ENCODE results near the gene PPP1R12A. TPM values are rescaled to one million over a fixed set of nuclear protein-coding genes. Genes with fewer than 3 reads are reported as not detected.
"Not testable (repeated sequence)": the region's sequence is repeated elsewhere in the genome, so short reads cannot be mapped to it uniquely, and the experiment has no call there.

The PPP1R12A gene
- total and polyA plus RNA-seq, 2 of the 4 experiments (the other 2 are of a cell fraction) = 47.7 to 112 TPM

DNA sequence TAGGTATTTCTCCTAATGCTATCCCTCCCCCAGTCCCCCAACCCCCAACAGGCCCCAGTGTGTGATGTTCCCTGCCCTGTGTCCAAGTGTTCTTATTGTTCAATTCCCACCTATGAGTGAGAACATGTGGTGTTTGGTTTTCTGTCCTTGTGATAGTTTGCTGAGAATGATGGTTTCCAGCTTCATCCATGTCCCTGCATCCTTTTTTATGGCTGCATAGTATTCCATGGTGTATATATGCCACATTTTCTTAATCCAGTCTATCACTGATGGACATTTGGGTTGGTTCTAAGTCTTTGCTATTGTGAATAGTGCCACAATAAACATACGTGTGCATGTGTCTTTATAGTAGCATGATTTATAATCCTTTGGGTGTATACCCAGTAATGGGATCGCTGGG is 7.9 kb upstream of the PPP1R12A start:
- H2BK120ac ChIP-seq (ENCODE audit: low read depth, low read length); H3K14ac ChIP-seq (replicated peaks; ENCODE audit: low read depth, low read length); POLR2A ChIA-PET (ENCODE audit: unreplicated experiment); H3K9me3 ChIP-seq (ENCODE audit: control insufficient read depth, insufficient read depth, low read length); H3K27ac ChIP-seq (ENCODE audit: insufficient read depth, low read length); H3K4me1 ChIP-seq (ENCODE audit: control insufficient read depth, insufficient read depth, low read length); H4K5ac ChIP-seq (ENCODE audit: low read depth, low read length); H2BK15ac ChIP-seq (ENCODE audit: low read depth, low read length); H3K4ac ChIP-seq (ENCODE audit: low read depth, low read length); H3K56ac ChIP-seq (ENCODE audit: extremely low read depth, insufficient read depth, low read length); H3K79me1 ChIP-seq (ENCODE audit: low read depth in 1 of 2, low read length in 2 of 2); dilution Hi-C loops (cut with HindIII; ENCODE audit: low sequenced_read_pairs, unreplicated experiment); H3K27me3 ChIP-seq (ENCODE audit: control insufficient read depth, insufficient read depth, low read length); BruUV-seq (replicated peaks); DNase-seq; H3K4me3 ChIP-seq (ENCODE audit: insufficient read depth, low read depth, low read length); H3K36me3 ChIP-seq (ENCODE audit: control insufficient read depth, insufficient read depth, low read length); H3K23ac ChIP-seq (ENCODE audit: low read depth, low read length); H4K8ac ChIP-seq (ENCODE audit: low read depth in 2 of 2, low read length in 2 of 2); H4K91ac ChIP-seq (ENCODE audit: insufficient read depth, low read depth, low read length); H4K20me1 ChIP-seq (ENCODE audit: insufficient read depth, low read length); intact Hi-C loops (cut with micrococcal nuclease); ATAC-seq (ENCODE audit: low read depth); H3K9ac ChIP-seq (ENCODE audit: low read depth, low read length); CTCF ChIA-PET; H2AFZ ChIP-seq (replicated peaks; ENCODE audit: low read length, poor library complexity); H3K18ac ChIP-seq (ENCODE audit: low read depth, low read length); H2AK9ac ChIP-seq (replicated peaks; ENCODE audit: low read depth, low read length, poor library complexity); H2AK5ac ChIP-seq (ENCODE audit: low read depth, low read length); H2BK5ac ChIP-seq (ENCODE audit: low read depth, low read length, poor library complexity, severe bottlenecking); H2BK20ac ChIP-seq (ENCODE audit: low read depth, low read length); H3K4me2 ChIP-seq (ENCODE audit: low read depth, low read length); H3K9me1 ChIP-seq (ENCODE audit: insufficient read depth, low read length): not testable (repeated sequence)
- in situ Hi-C loops (cut with MboI; ENCODE audit: low sequenced_read_pairs) = loop anchor here (25.0 kb wide), 1 partner anchor 531 kb away; no protein-coding TSS in a partner anchor
- WGBS, 2 experiments (ENCODE audit: extremely low coverage in 2 of 2, insufficient read length in 1 of 2) = no CpG with 5 or more reads among the region's 2 CpGs
